HG02938 (cell line): Measurements from ENCODE around the gene RFC3.
"Not testable (repeated sequence)": the region's sequence is repeated elsewhere in the genome, so short reads cannot be mapped to it uniquely, and the experiment has no call there.

ENCODE experiments used
- ATAC-seq: cut with Tn5 transposase; IDR thresholded peaks from one replicate; pipeline ENCODE4 v1.9.1; 2021; ENCODE audit warnings: mild to moderate bottlenecking, moderate library complexity; ENCODE audit not compliant: unreplicated experiment

The RFC3 gene

GRCh38 chr13:33817901-33818706 is at the start of gene RFC3:
RFC3 (plus strand) TSS chr13:33818149; CDS start chr13:33818179, 30 bp downstream.
- ATAC-seq = peak; percentile 93

DNA sequence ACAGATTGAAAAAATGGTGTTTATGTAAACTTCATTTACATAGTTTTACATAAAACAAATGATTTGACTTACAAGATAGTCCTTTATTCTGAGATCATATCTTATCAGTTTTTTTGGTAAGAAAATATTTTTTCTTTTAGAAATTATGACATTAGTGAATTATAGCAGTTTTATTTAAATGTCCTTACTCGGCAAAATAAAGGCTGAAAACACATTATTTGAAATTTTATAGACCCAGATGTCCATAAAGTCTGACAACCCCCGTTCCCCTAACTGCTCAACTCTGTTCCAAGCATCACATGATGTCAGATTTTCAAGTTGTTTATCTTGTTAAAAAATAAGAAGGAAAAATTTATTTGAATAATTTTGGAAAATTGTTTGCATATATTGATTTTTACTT is 46.7 kb upstream of the RFC3 start:
- no peak for ATAC-seq

- no peak for ATAC-seq
Observed at GRCh38 chr13:33773790-33774462, 44.0 kb upstream of the RFC3 start.

DNA sequence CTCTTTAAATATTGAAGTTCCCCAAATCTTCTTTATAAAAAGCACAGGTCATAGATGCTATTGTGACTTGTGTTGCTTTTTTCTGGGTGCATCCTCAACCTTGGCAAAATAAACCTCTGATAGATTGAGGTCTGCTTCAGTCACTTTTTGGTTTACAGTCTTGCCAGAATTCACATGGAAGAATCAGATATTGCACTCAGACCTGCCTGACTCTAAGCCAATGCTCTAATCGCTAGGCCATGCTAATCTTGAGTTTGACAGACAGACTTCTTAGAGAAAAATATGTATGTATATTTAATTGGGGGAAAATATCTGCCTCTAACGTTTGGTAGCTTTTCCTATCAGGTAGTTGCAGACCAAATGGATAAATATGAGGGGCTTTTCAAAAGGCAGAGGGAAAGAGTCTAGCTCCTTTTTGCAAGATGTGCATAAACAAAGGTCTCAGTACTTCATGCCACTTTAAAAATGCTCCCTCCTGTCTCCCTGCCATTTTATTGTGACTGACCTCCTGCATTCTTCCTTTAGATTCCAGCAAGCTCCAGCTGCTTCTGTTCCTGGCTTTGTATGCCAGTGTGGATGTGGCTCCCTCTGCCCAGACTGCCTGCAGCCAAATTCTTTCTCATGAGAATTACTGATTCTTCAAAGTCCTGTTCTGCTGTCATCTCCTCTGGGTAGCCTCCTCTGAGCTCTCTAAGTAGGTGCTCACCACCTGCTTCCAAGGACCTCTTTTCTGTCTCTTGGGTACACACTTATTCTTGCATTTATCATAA is 42.4 kb upstream of the RFC3 start:
- ATAC-seq = no peak

GRCh38 chr13:33776239-33776881 is 41.6 kb upstream of the RFC3 start:
- ATAC-seq = no peak

DNA sequence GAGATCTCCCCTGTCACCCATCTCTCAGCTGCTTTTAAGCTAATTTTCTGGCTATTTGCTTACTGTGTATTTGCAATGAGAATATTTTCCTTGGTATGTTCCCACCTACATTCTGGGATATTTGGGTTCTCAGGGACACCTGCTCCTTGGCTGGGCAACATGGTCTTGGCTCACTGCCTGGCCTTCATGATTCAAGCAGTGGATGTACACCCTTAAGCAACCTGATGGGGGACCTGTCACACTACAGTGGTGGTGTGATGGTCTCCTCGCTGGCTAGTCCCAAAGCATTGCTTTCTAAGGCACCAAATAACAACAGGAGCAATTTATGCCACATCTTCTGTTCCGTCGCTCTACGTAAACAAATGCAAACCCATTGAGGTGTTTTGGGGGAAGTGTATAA is 35.3 kb upstream of the RFC3 start:
- ATAC-seq = no peak

DNA sequence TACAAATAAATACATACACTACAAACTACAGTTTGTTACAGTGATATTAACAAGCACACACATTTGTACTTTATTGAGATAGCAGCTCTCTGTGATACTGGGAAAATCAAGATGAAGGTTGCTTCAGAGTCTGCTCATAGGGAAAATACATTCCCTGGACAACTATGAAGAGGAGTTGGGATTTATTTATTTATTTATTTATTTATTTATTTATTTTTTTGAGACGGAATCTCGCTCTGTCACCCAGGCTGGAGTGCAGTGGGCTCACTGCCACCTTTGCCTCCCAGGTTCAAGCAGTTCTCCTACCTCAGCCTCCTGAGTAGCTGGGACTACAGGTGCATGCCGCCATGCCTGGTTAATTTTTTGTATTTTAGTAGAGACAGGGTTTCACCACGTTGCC is 34.7 kb upstream of the RFC3 start:
- not testable (repeated sequence) for ATAC-seq

DNA sequence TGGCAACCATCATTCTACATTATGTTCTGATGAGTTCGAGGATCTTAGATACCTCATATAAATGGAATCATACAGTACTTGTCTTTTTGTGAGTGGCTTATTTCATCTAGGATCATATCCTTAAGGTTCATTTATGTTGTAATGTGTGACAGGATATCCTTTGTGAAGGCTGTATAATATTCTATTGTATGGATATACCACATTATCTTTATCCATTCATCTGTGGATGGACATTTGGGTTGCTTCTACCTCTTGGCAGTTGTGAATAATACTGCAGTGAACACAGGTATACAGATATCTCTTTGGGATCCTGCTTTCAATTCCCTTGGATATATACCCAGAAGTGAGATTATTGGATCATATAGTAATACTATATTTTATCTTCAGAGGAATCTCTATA is 33.2 kb upstream of the RFC3 start:
- no peak for ATAC-seq

DNA sequence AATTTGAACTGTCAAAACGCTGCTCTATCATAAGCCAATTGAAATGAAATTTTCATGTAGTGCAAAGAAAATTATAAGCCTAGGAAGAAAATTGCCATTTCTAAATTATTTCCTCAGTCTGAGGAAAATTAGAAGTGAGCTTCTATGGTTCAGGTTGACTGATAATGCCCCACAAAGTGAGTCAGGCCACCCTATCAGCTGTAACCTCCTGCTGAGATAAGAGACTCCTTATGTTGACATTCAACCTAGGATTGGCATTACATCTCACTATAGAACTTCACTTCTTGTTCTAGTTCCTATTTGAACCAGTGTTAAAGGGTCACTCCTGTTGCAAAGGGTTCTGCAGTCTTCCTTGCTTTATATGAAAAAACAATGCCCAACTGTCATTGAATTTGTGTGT is 32.6 kb upstream of the RFC3 start:
- ATAC-seq = no peak

- ATAC-seq = no peak
Observed at GRCh38 chr13:33787051-33787591, 30.8 kb upstream of the RFC3 start.

DNA sequence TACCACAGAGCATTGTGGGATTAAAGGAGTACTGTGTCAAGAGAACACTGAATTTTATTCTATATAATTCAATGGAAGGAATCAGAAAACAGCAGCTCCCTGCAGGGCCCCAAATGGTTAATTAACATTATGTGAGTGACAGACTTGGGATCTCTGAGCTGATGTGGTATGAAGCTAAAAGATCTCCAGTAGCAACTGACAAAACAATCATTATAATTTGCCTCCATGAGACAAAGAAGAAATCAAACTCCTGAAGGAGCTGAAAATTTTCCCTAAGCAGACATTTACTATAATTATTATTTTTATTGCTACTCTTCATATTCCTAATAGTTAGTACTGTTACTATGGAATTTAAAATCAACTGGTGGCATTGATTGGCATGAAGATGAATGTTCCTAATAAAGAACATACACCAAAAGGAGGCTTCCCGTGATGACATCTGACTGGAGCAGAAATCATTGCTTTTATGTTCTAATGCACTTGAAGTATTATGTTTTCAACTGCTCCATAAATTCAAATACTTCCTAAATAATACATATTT is 28.8 kb upstream of the RFC3 start:
- no peak for ATAC-seq

- ATAC-seq = no peak
Observed at GRCh38 chr13:33789739-33790138, 28.2 kb upstream of the RFC3 start.

DNA sequence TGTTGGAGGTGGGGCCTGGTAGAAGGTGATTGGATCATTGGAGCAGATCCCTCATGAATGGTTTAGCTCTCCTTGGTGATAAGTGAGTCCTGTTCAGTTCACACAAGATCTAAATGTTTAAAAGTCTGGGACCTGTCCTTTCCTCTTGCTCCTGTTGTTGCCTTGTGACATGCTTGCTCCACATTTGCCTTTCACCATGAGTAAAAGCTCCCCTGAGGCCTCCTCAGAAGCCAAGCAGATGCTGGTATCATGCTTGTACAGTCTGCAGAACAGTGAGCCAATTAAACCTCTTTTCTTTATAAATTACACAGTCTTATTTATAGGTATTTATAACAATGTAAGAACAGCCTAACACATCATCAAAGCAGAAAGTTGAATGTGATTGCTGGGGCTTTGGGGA is 24.2 kb upstream of the RFC3 start:
- no peak for ATAC-seq

GRCh38 chr13:33794576-33794975 is 23.4 kb upstream of the RFC3 start:
- no peak for ATAC-seq

- no peak for ATAC-seq
Observed at GRCh38 chr13:33796095-33796494, 21.9 kb upstream of the RFC3 start.

DNA sequence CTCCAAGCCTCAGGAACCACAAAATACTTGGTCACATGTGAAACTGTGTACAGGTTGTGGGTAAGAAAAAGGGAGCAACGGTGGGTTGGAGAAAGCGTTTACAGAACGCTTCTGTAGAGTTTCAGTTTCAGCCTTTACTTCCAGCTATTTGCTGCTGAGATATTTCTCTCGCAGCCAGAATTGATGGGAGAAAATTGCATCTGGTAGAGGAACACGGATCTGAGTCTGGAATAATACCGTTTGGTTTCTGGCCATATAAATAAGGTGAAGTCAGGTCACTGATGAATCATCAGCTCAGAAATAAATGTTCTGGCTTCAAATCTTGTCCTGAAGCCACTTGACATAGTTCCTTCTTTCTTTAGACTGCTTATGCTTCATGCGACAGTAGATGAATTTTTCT is 20.3 kb upstream of the RFC3 start:
- ATAC-seq = no peak

- no peak for ATAC-seq
Observed at GRCh38 chr13:33798023-33798422, 19.9 kb upstream of the RFC3 start.

DNA sequence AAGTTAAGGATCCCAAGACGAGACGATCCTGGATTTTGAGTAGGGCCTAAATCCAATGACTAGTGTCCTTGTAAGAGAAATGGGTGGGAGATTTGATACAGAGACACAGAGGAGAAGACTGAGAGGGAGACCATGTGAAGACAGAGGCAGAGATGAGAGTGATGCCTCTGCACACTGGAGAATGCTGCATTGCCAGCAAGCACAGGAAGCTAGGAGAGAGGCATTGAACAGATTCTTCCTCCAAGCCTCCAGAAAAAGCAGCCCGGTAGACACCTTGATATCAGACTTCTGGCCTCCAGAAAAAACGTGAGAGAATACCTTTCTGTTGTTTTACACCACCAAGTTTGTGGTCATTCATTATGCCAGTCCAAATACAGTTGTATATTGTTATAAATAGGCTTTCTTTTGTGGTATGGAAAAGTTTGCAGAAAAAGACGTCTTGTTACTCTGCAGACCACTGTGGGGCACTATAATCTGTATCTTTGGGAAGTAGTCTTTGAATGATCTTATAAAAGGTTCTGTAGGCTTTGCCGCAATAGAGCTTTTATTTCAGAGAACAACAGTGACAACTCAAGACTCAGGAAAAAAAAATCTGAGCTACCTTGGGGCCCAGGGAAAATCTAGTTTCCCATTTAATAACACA is 17.9 kb upstream of the RFC3 start:
- ATAC-seq = no peak

DNA sequence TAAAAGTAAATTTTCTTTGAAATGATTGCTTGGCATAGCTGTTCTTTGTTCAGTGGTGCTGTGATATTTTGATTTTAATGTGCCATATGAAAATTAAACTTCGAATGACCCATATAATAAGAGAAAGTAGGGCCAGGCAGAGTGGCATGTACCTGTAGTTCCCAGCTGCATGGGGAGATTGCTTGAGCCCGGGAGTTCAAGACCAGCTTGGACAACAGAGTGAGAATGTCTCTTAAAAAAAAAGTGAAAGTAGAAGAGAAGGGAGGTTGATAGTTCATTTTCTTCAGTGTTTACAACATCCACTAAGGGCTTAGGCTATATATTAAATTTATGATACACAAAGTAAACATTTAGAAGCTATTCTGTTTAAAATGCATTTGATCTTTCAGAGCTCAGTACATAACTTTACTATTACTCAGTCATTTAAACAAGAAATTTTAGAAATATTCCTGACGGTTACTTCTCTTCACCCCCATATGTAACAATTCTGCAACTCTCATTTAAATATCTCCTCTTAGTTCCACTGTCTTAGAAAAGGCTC is 17.2 kb upstream of the RFC3 start:
- ATAC-seq = no peak
